Neural cell (in vitro differentiated cells): ENCODE measurements around the gene IL6ST. TPM values are rescaled to one million over a fixed set of nuclear protein-coding genes. Genes with fewer than 3 reads are reported as not detected.

Source experiments
- H2AFZ ChIP-seq: fragments of 200-600, 300-800 bp; sonication (generic), shearing (Covaris generic); 2 replicates; pipeline ENCODE4 v1.6.0; 2014; ENCODE audit warnings: low read depth, mild to moderate bottlenecking, antibody characterized with exemption, low read length, moderate library complexity
- H3F3A ChIP-seq: fragments of 200-600 bp; shearing (Covaris generic); 2 replicates; pipeline ENCODE4 v1.6.1; 2016; ENCODE audit warnings: mild to moderate bottlenecking, moderate library complexity, mixed read lengths, antibody characterized with exemption, low read length; ENCODE audit not compliant: insufficient read depth, poor library complexity, severe bottlenecking
- H3K27ac ChIP-seq: fragments of 200-600, 300-800 bp; sonication (generic), shearing (Covaris generic); 2 replicates; pipeline ENCODE4 v1.5.1; 2014; ENCODE audit warnings: mild to moderate bottlenecking, low read length, moderate library complexity
- H3K27me3 ChIP-seq: fragments of 300-800, 200-600 bp; sonication (generic), shearing (Covaris generic); 2 replicates; pipeline ENCODE4 v1.6.0; 2014; ENCODE audit warnings: mild to moderate bottlenecking, low read depth, low read length, moderate library complexity; ENCODE audit not compliant: insufficient read depth
- H3K36me3 ChIP-seq: fragments of 300-800, 200-600 bp; sonication (generic), shearing (Covaris generic); 2 replicates; pipeline ENCODE4 v1.5.1; 2014; ENCODE audit warnings: mild to moderate bottlenecking, antibody characterized with exemption, low read length, moderate library complexity; ENCODE audit not compliant: insufficient read depth
- H3K4me2 ChIP-seq: fragments of 300-800, 200-600 bp; sonication (generic), shearing (Covaris generic); 2 replicates; pipeline ENCODE4 v1.6.0; 2014; ENCODE audit warnings: mild to moderate bottlenecking, low read length
- H3K4me3 ChIP-seq: fragments of 300-800, 200-600 bp; sonication (generic), shearing (Covaris generic); 2 replicates; pipeline ENCODE4 v1.5.1; 2014; ENCODE audit warnings: mild to moderate bottlenecking, low read length, moderate library complexity
- H3K79me2 ChIP-seq: fragments of 200-600 bp; shearing (Covaris generic); replicated peaks from 2 replicates; pipeline ENCODE4 v1.6.0; 2014; ENCODE audit warnings: mild to moderate bottlenecking, low read length, moderate library complexity; ENCODE audit not compliant: insufficient read depth
- H3K9ac ChIP-seq: fragments of 300-800, 200-600 bp; sonication (generic), shearing (Covaris generic); 2 replicates; pipeline ENCODE4 v1.6.1; 2016; ENCODE audit warnings: mild to moderate bottlenecking, low read length, mixed read lengths
- H3K9me2 ChIP-seq: fragments of 200-600 bp; shearing (Covaris generic); 2 replicates; pipeline ENCODE4 v1.6.1; 2016; ENCODE audit warnings: mild to moderate bottlenecking, low read length, mixed read lengths; ENCODE audit not compliant: insufficient read depth
- H3K9me3 ChIP-seq: fragments of 200-600, 300-800 bp; sonication (generic), shearing (Covaris generic); 2 replicates; pipeline ENCODE4 v1.6.1; 2016; ENCODE audit warnings: mild to moderate bottlenecking, mixed run types, low read length, moderate library complexity, mixed read lengths
- H4K20me1 ChIP-seq: fragments of 200-600 bp; shearing (Covaris generic); 2 replicates; pipeline ENCODE4 v1.6.1; 2016; ENCODE audit warnings: mild to moderate bottlenecking, mixed run types; ENCODE audit not compliant: insufficient read depth
- EP300 ChIP-seq: fragments of 450-650 bp; conservative IDR thresholded peaks from 2 replicates; pipeline ENCODE4 v1.6.1; 2014; ENCODE audit warnings: antibody characterized with exemption, mild to moderate bottlenecking, moderate library complexity; ENCODE audit not compliant: poor library complexity, severe bottlenecking
- EZH2 ChIP-seq: fragments of 200-600, 300-800 bp; shearing (Covaris generic), sonication (generic); IDR thresholded peaks from 2 replicates; pipeline ENCODE4 v1.6.1; 2014; ENCODE audit warnings: antibody characterized with exemption, low read length, borderline replicate concordance, mild to moderate bottlenecking; ENCODE audit not compliant: insufficient read depth, poor library complexity, severe bottlenecking
- MXI1 ChIP-seq: fragments of 450-650 bp; conservative IDR thresholded peaks from 2 replicates; pipeline ENCODE4 v1.6.1; 2014; ENCODE audit warnings: antibody characterized with exemption, mild to moderate bottlenecking; ENCODE audit not compliant: poor library complexity, severe bottlenecking
- POLR2AphosphoS5 ChIP-seq: IDR thresholded peaks from 2 replicates; pipeline ENCODE4 v1.6.1; 2012
- RAD21 ChIP-seq: fragments of 450-650 bp; conservative IDR thresholded peaks from 2 replicates; pipeline ENCODE4 v1.6.1; 2014; ENCODE audit warnings: antibody characterized with exemption, mild to moderate bottlenecking, moderate library complexity
- SMC3 ChIP-seq: fragments of 450-650 bp; conservative IDR thresholded peaks from 2 replicates; pipeline ENCODE4 v1.6.1; 2014; ENCODE audit warnings: antibody characterized with exemption, mild to moderate bottlenecking, moderate library complexity; ENCODE audit not compliant: poor library complexity
- TAF1 ChIP-seq: IDR thresholded peaks from 2 replicates; pipeline ENCODE4 v1.6.1; 2012; ENCODE audit warnings: low read depth
- polyA plus RNA-seq: library from polyadenylated mRNA; depleted of rRNA; stranded (reverse); fragments of >200 nt; gene quantifications from 2 replicates; pipeline ENCODE4 v1.2.3, GENCODE V29; 2014
- TF ChIP-seq, protein P1 (sequence below): fragments of 450-650 bp; IDR thresholded peaks from 2 replicates; pipeline ENCODE4 v1.5.1; 2014; ENCODE audit warnings: antibody characterized with exemption, mild to moderate bottlenecking, moderate library complexity; ENCODE audit not compliant: poor library complexity, severe bottlenecking
- TF ChIP-seq, protein P2 (sequence below): IDR thresholded peaks from 2 replicates; pipeline ENCODE4 v1.6.1; 2012; ENCODE audit warnings: borderline replicate concordance

IL6ST gene
- polyA plus RNA-seq, 1 donor from 2014 or later: 19.7 TPM

DNA sequence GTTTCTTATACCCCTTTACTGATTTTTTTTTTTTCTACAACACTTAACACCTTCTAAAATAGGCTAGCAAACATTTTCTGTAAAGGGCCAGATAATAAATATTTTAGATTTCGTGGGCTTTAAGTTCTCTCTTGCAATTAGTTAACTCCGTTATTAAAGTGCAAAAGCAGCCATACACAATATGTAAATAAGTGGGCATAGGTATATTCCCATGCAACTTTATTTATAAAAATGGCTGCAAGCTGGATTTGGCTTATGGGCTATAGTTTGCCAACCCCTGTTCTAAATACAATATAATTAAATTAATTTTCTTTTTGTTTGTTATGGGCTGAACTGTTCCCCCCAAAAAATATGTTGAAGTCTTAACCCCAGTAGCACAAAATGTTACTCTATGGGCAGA lies 10.8 kb downstream of the IL6ST start:
- H3K79me2 ChIP-seq: no peaks in the 10 kb centered on the region

DNA sequence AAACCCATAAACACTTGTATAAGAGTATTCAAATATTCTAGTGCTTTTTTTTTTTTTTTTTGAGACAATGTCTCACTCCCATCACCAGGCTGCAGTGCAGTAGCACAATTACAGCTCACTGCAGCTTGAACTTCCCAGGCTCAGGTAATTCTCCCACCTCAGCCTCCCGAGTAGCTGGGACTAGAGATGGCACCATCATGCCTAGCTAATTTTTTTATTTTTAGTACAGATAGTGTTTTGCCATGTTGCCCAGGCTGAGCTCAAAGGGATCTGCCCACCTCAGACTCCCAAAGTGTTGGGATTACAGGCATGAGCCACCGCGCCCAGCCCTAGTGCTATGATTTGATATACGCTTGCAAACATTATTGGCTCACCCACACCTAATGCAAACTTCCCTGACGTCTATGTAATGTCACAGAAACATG lies 11.8 kb downstream of the IL6ST start:
- no peaks in the 10 kb centered on the region for H3K9me2 ChIP-seq
- no peak overlapping the region for H2AFZ ChIP-seq
- no peak overlapping the region for H3K9ac ChIP-seq
- no peaks in the 10 kb centered on the region for H3K36me3 ChIP-seq
- no peaks in the 10 kb centered on the region for H4K20me1 ChIP-seq
- H3K79me2 ChIP-seq: no peaks in the 10 kb centered on the region
- H3K9me3 ChIP-seq: no peaks in the 10 kb centered on the region
- H3F3A ChIP-seq: no peaks in the 10 kb centered on the region
- TF ChIP-seq EP300: no peak
- TF ChIP-seq RAD21: peak; percentile 69
- no peak for TF ChIP-seq EZH2
- TF ChIP-seq, protein P1, sequence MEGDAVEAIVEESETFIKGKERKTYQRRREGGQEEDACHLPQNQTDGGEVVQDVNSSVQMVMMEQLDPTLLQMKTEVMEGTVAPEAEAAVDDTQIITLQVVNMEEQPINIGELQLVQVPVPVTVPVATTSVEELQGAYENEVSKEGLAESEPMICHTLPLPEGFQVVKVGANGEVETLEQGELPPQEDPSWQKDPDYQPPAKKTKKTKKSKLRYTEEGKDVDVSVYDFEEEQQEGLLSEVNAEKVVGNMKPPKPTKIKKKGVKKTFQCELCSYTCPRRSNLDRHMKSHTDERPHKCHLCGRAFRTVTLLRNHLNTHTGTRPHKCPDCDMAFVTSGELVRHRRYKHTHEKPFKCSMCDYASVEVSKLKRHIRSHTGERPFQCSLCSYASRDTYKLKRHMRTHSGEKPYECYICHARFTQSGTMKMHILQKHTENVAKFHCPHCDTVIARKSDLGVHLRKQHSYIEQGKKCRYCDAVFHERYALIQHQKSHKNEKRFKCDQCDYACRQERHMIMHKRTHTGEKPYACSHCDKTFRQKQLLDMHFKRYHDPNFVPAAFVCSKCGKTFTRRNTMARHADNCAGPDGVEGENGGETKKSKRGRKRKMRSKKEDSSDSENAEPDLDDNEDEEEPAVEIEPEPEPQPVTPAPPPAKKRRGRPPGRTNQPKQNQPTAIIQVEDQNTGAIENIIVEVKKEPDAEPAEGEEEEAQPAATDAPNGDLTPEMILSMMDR: peak; percentile 65
- TF ChIP-seq SMC3: peak; percentile 76
- no peak overlapping the region for H3K27ac ChIP-seq
- no peak overlapping the region for H3K4me2 ChIP-seq
- H3K4me3 ChIP-seq: no peak overlapping the region
- no peaks in the 10 kb centered on the region for H3K27me3 ChIP-seq

More for the DNA sequence above, 10.8 kb downstream of the IL6ST start:
- H4K20me1 ChIP-seq: no peaks in the 10 kb centered on the region
- no peak overlapping the region for H2AFZ ChIP-seq
- H3K4me3 ChIP-seq: no peak overlapping the region
- H3K9me3 ChIP-seq: no peaks in the 10 kb centered on the region
- no peak overlapping the region for H3K27ac ChIP-seq
- no peaks in the 10 kb centered on the region for H3F3A ChIP-seq
- H3K4me2 ChIP-seq: no peak overlapping the region
- no peaks in the 10 kb centered on the region for H3K27me3 ChIP-seq
- H3K36me3 ChIP-seq: no peaks in the 10 kb centered on the region
- no peaks in the 10 kb centered on the region for H3K9me2 ChIP-seq
- no peak for TF ChIP-seq SMC3
- no peak for TF ChIP-seq EZH2
- TF ChIP-seq MXI1: no peak
- TF ChIP-seq POLR2AphosphoS5: no peak
- TF ChIP-seq TAF1: no peak
- TF ChIP-seq, protein P2, sequence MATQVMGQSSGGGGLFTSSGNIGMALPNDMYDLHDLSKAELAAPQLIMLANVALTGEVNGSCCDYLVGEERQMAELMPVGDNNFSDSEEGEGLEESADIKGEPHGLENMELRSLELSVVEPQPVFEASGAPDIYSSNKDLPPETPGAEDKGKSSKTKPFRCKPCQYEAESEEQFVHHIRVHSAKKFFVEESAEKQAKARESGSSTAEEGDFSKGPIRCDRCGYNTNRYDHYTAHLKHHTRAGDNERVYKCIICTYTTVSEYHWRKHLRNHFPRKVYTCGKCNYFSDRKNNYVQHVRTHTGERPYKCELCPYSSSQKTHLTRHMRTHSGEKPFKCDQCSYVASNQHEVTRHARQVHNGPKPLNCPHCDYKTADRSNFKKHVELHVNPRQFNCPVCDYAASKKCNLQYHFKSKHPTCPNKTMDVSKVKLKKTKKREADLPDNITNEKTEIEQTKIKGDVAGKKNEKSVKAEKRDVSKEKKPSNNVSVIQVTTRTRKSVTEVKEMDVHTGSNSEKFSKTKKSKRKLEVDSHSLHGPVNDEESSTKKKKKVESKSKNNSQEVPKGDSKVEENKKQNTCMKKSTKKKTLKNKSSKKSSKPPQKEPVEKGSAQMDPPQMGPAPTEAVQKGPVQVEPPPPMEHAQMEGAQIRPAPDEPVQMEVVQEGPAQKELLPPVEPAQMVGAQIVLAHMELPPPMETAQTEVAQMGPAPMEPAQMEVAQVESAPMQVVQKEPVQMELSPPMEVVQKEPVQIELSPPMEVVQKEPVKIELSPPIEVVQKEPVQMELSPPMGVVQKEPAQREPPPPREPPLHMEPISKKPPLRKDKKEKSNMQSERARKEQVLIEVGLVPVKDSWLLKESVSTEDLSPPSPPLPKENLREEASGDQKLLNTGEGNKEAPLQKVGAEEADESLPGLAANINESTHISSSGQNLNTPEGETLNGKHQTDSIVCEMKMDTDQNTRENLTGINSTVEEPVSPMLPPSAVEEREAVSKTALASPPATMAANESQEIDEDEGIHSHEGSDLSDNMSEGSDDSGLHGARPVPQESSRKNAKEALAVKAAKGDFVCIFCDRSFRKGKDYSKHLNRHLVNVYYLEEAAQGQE: no peak
- TF ChIP-seq RAD21: no peak
- TF ChIP-seq, protein P1: no peak
- TF ChIP-seq EP300: no peak
- H3K9ac ChIP-seq: no peak overlapping the region
